ENCODE measurements around the gene PHKA1. TPM values are rescaled to one million over a fixed set of nuclear protein-coding genes. Genes with fewer than 3 reads are reported as not detected.

PHKA1 gene
- total RNA-seq, 1 donor from 2014 or later: 18.1 TPM

DNA sequence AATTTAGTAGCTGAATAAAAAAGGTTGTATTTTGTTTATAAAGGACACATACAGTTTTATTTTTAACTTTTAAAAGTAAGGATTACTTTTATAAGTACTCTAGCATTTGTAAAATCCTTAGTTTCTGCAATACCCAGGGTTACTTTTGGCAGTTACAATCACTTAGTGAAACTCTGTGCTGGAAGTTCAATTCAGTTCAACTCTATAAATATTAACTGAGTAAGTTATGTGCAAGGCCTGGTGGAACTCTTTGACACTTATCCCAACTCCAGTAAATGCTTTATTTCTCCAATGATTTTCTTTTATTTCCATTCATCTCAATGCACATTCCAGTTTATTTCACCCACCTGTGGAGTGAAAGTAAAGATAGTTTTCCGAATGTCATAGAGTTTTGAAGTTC lies 78.2 kb downstream of the PHKA1 start:
- H3K4me1 ChIP-seq: peaks cover 21% of the 10 kb centered on the region
- H3K36me3 ChIP-seq: no peaks in the 10 kb centered on the region
- H3K9me3 ChIP-seq (replicated peaks): no peaks in the 10 kb centered on the region
- TF ChIP-seq CTCF (IDR thresholded peaks at IDR 0.05; ENCODE audit: borderline replicate concordance): no peak
- H3K27ac ChIP-seq (replicated peaks): peak overlapping the region; percentile 66
- no peak for DNase-seq
- intact Hi-C loops (cut with micrococcal nuclease): no loop called here
- no peak overlapping the region for H3K4me3 ChIP-seq
- H3K27me3 ChIP-seq (ENCODE audit: low read depth): no peaks in the 10 kb centered on the region

DNA sequence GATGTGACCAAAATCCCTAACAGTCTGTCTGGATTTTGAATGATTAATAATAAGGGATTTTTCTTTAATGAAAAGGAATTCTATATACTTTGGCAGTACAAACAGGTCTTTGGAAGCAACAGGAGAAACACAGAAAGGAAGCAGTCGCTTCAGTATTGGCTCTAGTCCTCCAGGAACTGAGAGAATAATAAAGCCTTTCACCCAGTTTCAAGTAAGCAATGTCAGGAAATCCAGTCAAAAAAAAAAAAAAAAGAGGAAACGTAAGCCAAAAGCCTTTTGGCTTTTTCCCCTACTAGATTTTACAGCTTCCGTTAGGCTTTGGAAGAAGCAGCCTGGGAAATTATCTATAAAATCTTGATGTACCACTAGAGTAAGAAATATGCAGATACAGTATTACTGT lies 79.8 kb downstream of the PHKA1 start:
- Histone ChIP-seq H3K27me3 (ENCODE audit: low read depth) (no peaks in the 10 kb centered on the region), H3K27ac (replicated peaks) (peak overlapping the region; percentile 66)

GRCh38 chrX:72630185-72630584 lies 83.9 kb downstream of the PHKA1 start:
- DNase-seq: no peak
- Histone ChIP-seq H3K4me3 (no peak overlapping the region), H3K9me3 (replicated peaks) (no peaks in the 10 kb centered on the region), H3K27ac (replicated peaks) (no peak overlapping the region), H3K27me3 (ENCODE audit: low read depth) (no peaks in the 10 kb centered on the region), H3K36me3 (no peaks in the 10 kb centered on the region), H3K4me1 (peaks cover 12% of the 10 kb centered on the region)
- TF ChIP-seq CTCF (IDR thresholded peaks at IDR 0.05; ENCODE audit: borderline replicate concordance): no peak
- intact Hi-C loops (cut with micrococcal nuclease): no loop called here

More for the DNA sequence above, 79.8 kb downstream of the PHKA1 start:
- no peaks in the 10 kb centered on the region for H3K9me3 ChIP-seq (replicated peaks)
- TF ChIP-seq CTCF (IDR thresholded peaks at IDR 0.05; ENCODE audit: borderline replicate concordance): no peak
- DNase-seq: no peak
- H3K4me1 ChIP-seq: peaks cover 21% of the 10 kb centered on the region
- H3K36me3 ChIP-seq: no peaks in the 10 kb centered on the region
- H3K4me3 ChIP-seq: no peak overlapping the region
- intact Hi-C loops (cut with micrococcal nuclease): no loop called here

GRCh38 chrX:72624194-72624593 lies 89.9 kb downstream of the PHKA1 start:
- H3K27me3 ChIP-seq (ENCODE audit: low read depth): no peaks in the 10 kb centered on the region
- intact Hi-C loops (cut with micrococcal nuclease): no loop called here
- no peak overlapping the region for H3K4me3 ChIP-seq
- DNase-seq: no peak
- H3K4me1 ChIP-seq: no peaks in the 10 kb centered on the region
- no peak for TF ChIP-seq CTCF (IDR thresholded peaks at IDR 0.05; ENCODE audit: borderline replicate concordance)
- H3K36me3 ChIP-seq: no peaks in the 10 kb centered on the region
- H3K9me3 ChIP-seq (replicated peaks): no peaks in the 10 kb centered on the region
- no peak overlapping the region for H3K27ac ChIP-seq (replicated peaks)

GRCh38 chrX:72621625-72622485 lies 92.3 kb downstream of the PHKA1 start:
- no peak for DNase-seq
- Histone ChIP-seq H3K27ac (replicated peaks) (no peak overlapping the region), H3K9me3 (replicated peaks) (no peaks in the 10 kb centered on the region), H3K27me3 (ENCODE audit: low read depth) (no peaks in the 10 kb centered on the region), H3K4me3 (no peak overlapping the region), H3K4me1 (no peaks in the 10 kb centered on the region), H3K36me3 (no peaks in the 10 kb centered on the region)
- intact Hi-C loops (cut with micrococcal nuclease): no loop called here
- no peak for TF ChIP-seq CTCF (IDR thresholded peaks at IDR 0.05; ENCODE audit: borderline replicate concordance)
